NCI-H1930 (cell line): ENCODE data around the gene SH3GL1.

ENCODE experiments used
- DNase-seq, 2 experiments: peaks; one replicate each; lab custom pipeline; 2025; lab: John Stamatoyannopoulos, UW

Gene SH3GL1

GRCh38 chr19:4313847-4314490 lies 86.4 kb downstream of the SH3GL1 start:
- no peak for DNase-seq
